Measurements from ENCODE around the gene MARCHF2.

Gene MARCHF2

GRCh38 chr19:8388612-8388958 lies 24.5 kb upstream of the MARCHF2 start:
- Histone ChIP-seq H3K4me1 (ENCODE audit: control insufficient read depth, insufficient read depth, low read length) (no peaks in the 10 kb centered on the region), H3K4me3 (ENCODE audit: low read length) (no peak overlapping the region), H3K27ac (ENCODE audit: low read length) (no peak overlapping the region), H3K36me3 (ENCODE audit: control insufficient read depth, insufficient read depth, low read length) (no peaks in the 10 kb centered on the region), H3K9me3 (ENCODE audit: control insufficient read depth, insufficient read depth, low read length) (no peaks in the 10 kb centered on the region), H3K27me3 (ENCODE audit: control insufficient read depth, insufficient read depth, low read length) (no peaks in the 10 kb centered on the region)
- no CpG with 5 or more reads among the region's 2 CpGs for WGBS (ENCODE audit: insufficient coverage, insufficient read length)
- no peak for DNase-seq (ENCODE audit: low read depth, low spot score)

GRCh38 chr19:8389891-8390616 lies 23.1 kb upstream of the MARCHF2 start, which contains the start of gene RAB11B:
TSS of gene RAB11B (plus strand) at chr19:8390360. CDS start at chr19:8390417, 57 bp downstream.
- WGBS (ENCODE audit: insufficient coverage, insufficient read length), result no CpG with 5 or more reads among the region's 70 CpGs
- Histone ChIP-seq H3K9me3 (ENCODE audit: control insufficient read depth, insufficient read depth, low read length) (no peaks in the 10 kb centered on the region), H3K27me3 (ENCODE audit: control insufficient read depth, insufficient read depth, low read length) (no peaks in the 10 kb centered on the region), H3K27ac (ENCODE audit: low read length) (no peak within 1 kb of the TSS), H3K4me1 (ENCODE audit: control insufficient read depth, insufficient read depth, low read length) (no peaks in the 10 kb centered on the region), H3K4me3 (ENCODE audit: low read length) (peak within 1 kb of the TSS; percentile 93), H3K36me3 (ENCODE audit: control insufficient read depth, insufficient read depth, low read length) (no peaks in the 10 kb centered on the region)
- DNase-seq (ENCODE audit: low read depth, low spot score), result peak; percentile 100

GRCh38 chr19:8390617-8390981 lies 22.5 kb upstream of the MARCHF2 start:
- Histone ChIP-seq H3K4me3 (ENCODE audit: low read length) (peak overlapping the region; percentile 93), H3K36me3 (ENCODE audit: control insufficient read depth, insufficient read depth, low read length) (no peaks in the 10 kb centered on the region), H3K27me3 (ENCODE audit: control insufficient read depth, insufficient read depth, low read length) (no peaks in the 10 kb centered on the region), H3K27ac (ENCODE audit: low read length) (no peak overlapping the region), H3K4me1 (ENCODE audit: control insufficient read depth, insufficient read depth, low read length) (no peaks in the 10 kb centered on the region), H3K9me3 (ENCODE audit: control insufficient read depth, insufficient read depth, low read length) (no peaks in the 10 kb centered on the region)
- no peak for DNase-seq (ENCODE audit: low read depth, low spot score)
- WGBS (ENCODE audit: insufficient coverage, insufficient read length), result no CpG with 5 or more reads among the region's 28 CpGs

- WGBS (ENCODE audit: insufficient coverage, insufficient read length), result no CpG with 5 or more reads among the region's 23 CpGs
- no peak for DNase-seq (ENCODE audit: low read depth, low spot score)
- Histone ChIP-seq H3K27ac (ENCODE audit: low read length) (no peak overlapping the region), H3K27me3 (ENCODE audit: control insufficient read depth, insufficient read depth, low read length) (no peaks in the 10 kb centered on the region), H3K4me1 (ENCODE audit: control insufficient read depth, insufficient read depth, low read length) (no peaks in the 10 kb centered on the region), H3K36me3 (ENCODE audit: control insufficient read depth, insufficient read depth, low read length) (no peaks in the 10 kb centered on the region), H3K4me3 (ENCODE audit: low read length) (no peak overlapping the region), H3K9me3 (ENCODE audit: control insufficient read depth, insufficient read depth, low read length) (no peaks in the 10 kb centered on the region)
Measured at GRCh38 chr19:8391198-8392016, 21.7 kb upstream of the MARCHF2 start.

- H3K4me3 ChIP-seq (ENCODE audit: low read length), result no peak overlapping the region
Measured at GRCh38 chr19:8392017-8392591, 21.0 kb upstream of the MARCHF2 start.

GRCh38 chr19:8393192-8393870 lies 19.8 kb upstream of the MARCHF2 start:
- H3K27ac ChIP-seq (ENCODE audit: low read length), result no peak overlapping the region

More at GRCh38 chr19:8392017-8392591, 21.0 kb upstream of the MARCHF2 start:
- H3K27ac ChIP-seq (ENCODE audit: low read length), result no peak overlapping the region
- no CpG with 5 or more reads among the region's 11 CpGs for WGBS (ENCODE audit: insufficient coverage, insufficient read length)
- H3K27me3 ChIP-seq (ENCODE audit: control insufficient read depth, insufficient read depth, low read length), result no peaks in the 10 kb centered on the region
- H3K36me3 ChIP-seq (ENCODE audit: control insufficient read depth, insufficient read depth, low read length), result no peaks in the 10 kb centered on the region
- DNase-seq (ENCODE audit: low read depth, low spot score), result no peak
- H3K4me1 ChIP-seq (ENCODE audit: control insufficient read depth, insufficient read depth, low read length), result no peaks in the 10 kb centered on the region
- H3K9me3 ChIP-seq (ENCODE audit: control insufficient read depth, insufficient read depth, low read length), result no peaks in the 10 kb centered on the region

GRCh38 chr19:8393871-8394250 lies 19.2 kb upstream of the MARCHF2 start:
- Histone ChIP-seq H3K36me3 (ENCODE audit: control insufficient read depth, insufficient read depth, low read length) (no peaks in the 10 kb centered on the region; the same call in 1 of the 2 replicates), H3K27me3 (ENCODE audit: control insufficient read depth, insufficient read depth, low read length) (no peaks in the 10 kb centered on the region), H3K9me3 (ENCODE audit: control insufficient read depth, insufficient read depth, low read length) (no peaks in the 10 kb centered on the region), H3K27ac (ENCODE audit: low read length) (no peak overlapping the region), H3K4me1 (ENCODE audit: control insufficient read depth, insufficient read depth, low read length) (no peaks in the 10 kb centered on the region; the same call in 1 of the 2 replicates), H3K4me3 (ENCODE audit: low read length) (no peak overlapping the region)
- DNase-seq (ENCODE audit: low read depth, low spot score), result no peak
- no CpG with 5 or more reads among the region's 8 CpGs for WGBS (ENCODE audit: insufficient coverage, insufficient read length)

More at GRCh38 chr19:8393192-8393870, 19.8 kb upstream of the MARCHF2 start:
- Histone ChIP-seq H3K36me3 (ENCODE audit: control insufficient read depth, insufficient read depth, low read length) (no peaks in the 10 kb centered on the region; the same call in 1 of the 2 replicates), H3K9me3 (ENCODE audit: control insufficient read depth, insufficient read depth, low read length) (no peaks in the 10 kb centered on the region), H3K4me3 (ENCODE audit: low read length) (no peak overlapping the region), H3K27me3 (ENCODE audit: control insufficient read depth, insufficient read depth, low read length) (no peaks in the 10 kb centered on the region), H3K4me1 (ENCODE audit: control insufficient read depth, insufficient read depth, low read length) (no peaks in the 10 kb centered on the region; the same call in 1 of the 2 replicates)
- DNase-seq (ENCODE audit: low read depth, low spot score), result no peak
- no CpG with 5 or more reads among the region's 8 CpGs for WGBS (ENCODE audit: insufficient coverage, insufficient read length)

- H3K27ac ChIP-seq (ENCODE audit: low read length), result no peak overlapping the region
- DNase-seq (ENCODE audit: low read depth, low spot score), result no peak
- peaks cover 6% of the 10 kb centered on the region; the same call in 1 of the 2 replicates for H3K36me3 ChIP-seq (ENCODE audit: control insufficient read depth, insufficient read depth, low read length)
- H3K4me3 ChIP-seq (ENCODE audit: low read length), result no peak overlapping the region
- WGBS (ENCODE audit: insufficient coverage, insufficient read length), result no CpG with 5 or more reads among the region's 14 CpGs
- H3K27me3 ChIP-seq (ENCODE audit: control insufficient read depth, insufficient read depth, low read length), result no peaks in the 10 kb centered on the region
- H3K4me1 ChIP-seq (ENCODE audit: control insufficient read depth, insufficient read depth, low read length), result no peaks in the 10 kb centered on the region; the same call in 1 of the 2 replicates
- no peaks in the 10 kb centered on the region for H3K9me3 ChIP-seq (ENCODE audit: control insufficient read depth, insufficient read depth, low read length)
Measured at GRCh38 chr19:8395621-8396082, 17.5 kb upstream of the MARCHF2 start.

- no peak for DNase-seq (ENCODE audit: low read depth, low spot score)
- Histone ChIP-seq H3K9me3 (ENCODE audit: control insufficient read depth, insufficient read depth, low read length) (no peaks in the 10 kb centered on the region), H3K4me3 (ENCODE audit: low read length) (no peak overlapping the region), H3K27ac (ENCODE audit: low read length) (no peak overlapping the region), H3K4me1 (ENCODE audit: control insufficient read depth, insufficient read depth, low read length) (no peaks in the 10 kb centered on the region; the same call in 1 of the 2 replicates), H3K27me3 (ENCODE audit: control insufficient read depth, insufficient read depth, low read length) (no peaks in the 10 kb centered on the region), H3K36me3 (ENCODE audit: control insufficient read depth, insufficient read depth, low read length) (peaks cover 6% of the 10 kb centered on the region; the same call in 1 of the 2 replicates)
- no CpG with 5 or more reads among the region's 7 CpGs for WGBS (ENCODE audit: insufficient coverage, insufficient read length)
Measured at GRCh38 chr19:8396185-8396562, 16.9 kb upstream of the MARCHF2 start.
